Measurements from ENCODE around the gene CNPY1.
"Not testable (repeated sequence)": the region's sequence is repeated elsewhere in the genome, so short reads cannot be mapped to it uniquely, and the experiment has no call there.

Gene CNPY1

GRCh38 chr7:155546449-155546848 lies at the start of gene CNPY1:
Gene CNPY1, minus strand, starts transcription at chr7:155546559. Its CDS starts 630 bp downstream, at chr7:155545929.
- FAIRE-seq; DNase-seq (ENCODE audit: insufficient read length, low spot score): not testable (repeated sequence)

- no peak for FAIRE-seq
- no peak for DNase-seq (ENCODE audit: insufficient read length, low spot score)
Observed at GRCh38 chr7:155594961-155595366, 48.6 kb upstream of the CNPY1 start.

GRCh38 chr7:155594163-155594732 lies 47.9 kb upstream of the CNPY1 start:
- no peak for DNase-seq (ENCODE audit: insufficient read length, low spot score)
- no peak for FAIRE-seq

GRCh38 chr7:155593461-155594162 lies 47.3 kb upstream of the CNPY1 start:
- FAIRE-seq (no peak), DNase-seq (ENCODE audit: insufficient read length, low spot score) (no peak)

- DNase-seq (ENCODE audit: insufficient read length, low spot score): no peak
- FAIRE-seq: no peak
Observed at GRCh38 chr7:155591055-155591775, 44.9 kb upstream of the CNPY1 start.

GRCh38 chr7:155590215-155591018 lies 44.1 kb upstream of the CNPY1 start:
- DNase-seq (ENCODE audit: insufficient read length, low spot score): no peak
- FAIRE-seq: no peak

GRCh38 chr7:155589001-155589980 lies 42.9 kb upstream of the CNPY1 start:
- FAIRE-seq (no peak), DNase-seq (ENCODE audit: insufficient read length, low spot score) (no peak)

GRCh38 chr7:155588468-155588998 lies 42.2 kb upstream of the CNPY1 start:
- FAIRE-seq (no peak), DNase-seq (ENCODE audit: insufficient read length, low spot score) (no peak)

- no peak for DNase-seq (ENCODE audit: insufficient read length, low spot score)
- FAIRE-seq: no peak
Observed at GRCh38 chr7:155587486-155587885, 41.1 kb upstream of the CNPY1 start.

- FAIRE-seq (no peak), DNase-seq (ENCODE audit: insufficient read length, low spot score) (no peak)
Observed at GRCh38 chr7:155586843-155587440, 40.6 kb upstream of the CNPY1 start.

- FAIRE-seq: no peak
- DNase-seq (ENCODE audit: insufficient read length, low spot score): no peak
Observed at GRCh38 chr7:155585951-155586350, 39.6 kb upstream of the CNPY1 start.

GRCh38 chr7:155585532-155585895 lies 39.2 kb upstream of the CNPY1 start:
- no peak for FAIRE-seq
- DNase-seq (ENCODE audit: insufficient read length, low spot score): no peak

GRCh38 chr7:155584763-155585531 lies 38.6 kb upstream of the CNPY1 start:
- DNase-seq (ENCODE audit: insufficient read length, low spot score): no peak
- FAIRE-seq: no peak

- no peak for FAIRE-seq
- no peak for DNase-seq (ENCODE audit: insufficient read length, low spot score)
Observed at GRCh38 chr7:155584261-155584660, 37.9 kb upstream of the CNPY1 start.

GRCh38 chr7:155583636-155584035 lies 37.3 kb upstream of the CNPY1 start:
- DNase-seq (ENCODE audit: insufficient read length, low spot score) (no peak), FAIRE-seq (no peak)

- DNase-seq (ENCODE audit: insufficient read length, low spot score) (no peak), FAIRE-seq (no peak)
Observed at GRCh38 chr7:155581954-155582353, 35.6 kb upstream of the CNPY1 start.

GRCh38 chr7:155581107-155581830 lies 34.9 kb upstream of the CNPY1 start:
- DNase-seq (ENCODE audit: insufficient read length, low spot score) (no peak), FAIRE-seq (no peak)

GRCh38 chr7:155580367-155580766 lies 34.0 kb upstream of the CNPY1 start:
- FAIRE-seq: no peak

More at GRCh38 chr7:155580367-155580766, 34.0 kb upstream of the CNPY1 start:
- no peak for DNase-seq (ENCODE audit: insufficient read length, low spot score)

Measured in GM19239 (cell line).